Smooth muscle cell of the brain vasculature (primary cell): ENCODE measurements around the gene CAMLG.

Experiments used
- DNase-seq: peaks from one replicate; pipeline ENCODE4 v3.0.0-alpha.2; 2012; ENCODE audit warnings: low read depth, low spot score

CAMLG gene

DNA sequence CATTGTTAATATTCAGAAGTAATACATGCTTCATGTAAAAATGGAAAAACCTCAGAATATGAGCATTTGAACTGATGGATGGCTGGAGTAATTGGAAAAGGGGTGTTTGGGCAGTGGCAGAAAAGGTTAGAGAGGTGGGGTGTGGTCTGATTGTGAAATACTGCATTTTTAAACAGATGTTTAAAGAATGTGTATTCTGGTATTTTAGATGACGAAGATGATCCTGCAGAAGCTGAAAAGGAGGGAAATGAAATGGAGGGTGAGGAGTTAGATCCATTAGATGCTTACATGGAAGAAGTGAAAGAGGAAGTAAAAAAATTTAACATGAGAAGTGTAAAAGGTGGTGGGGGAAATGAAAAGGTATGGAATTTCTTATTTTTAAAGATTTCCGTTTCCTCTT is 39.0 kb downstream of the CAMLG start:
- DNase-seq, result no peak

DNA sequence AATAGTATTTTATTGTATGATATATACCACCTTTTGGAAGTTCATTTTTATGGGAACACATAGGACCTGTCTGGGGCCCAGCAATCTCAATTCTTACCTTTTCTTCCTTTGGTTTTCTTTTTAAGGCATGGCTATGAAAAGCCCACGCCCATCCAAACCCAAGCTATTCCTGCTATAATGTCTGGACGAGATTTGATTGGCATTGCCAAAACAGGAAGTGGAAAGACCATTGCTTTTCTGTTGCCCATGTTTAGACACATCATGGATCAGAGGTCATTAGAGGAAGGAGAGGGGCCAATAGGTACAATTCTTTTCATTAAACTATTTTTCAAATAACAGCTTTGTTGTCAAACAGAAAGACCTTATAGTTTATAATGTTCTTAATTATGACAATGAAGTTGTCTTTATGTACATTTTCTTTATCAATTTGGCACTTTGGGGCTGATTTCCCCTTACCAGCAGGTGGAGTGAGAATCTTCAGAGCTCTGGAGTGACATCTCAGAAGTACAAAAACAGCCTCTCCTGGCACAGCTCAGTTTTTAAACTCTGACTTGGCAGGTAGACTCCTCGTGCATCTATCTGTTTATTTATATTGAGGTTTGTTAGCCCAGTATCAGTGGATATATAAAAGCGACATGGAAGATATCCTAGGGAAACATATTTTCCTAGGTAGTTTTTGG is 46.0 kb downstream of the CAMLG start:
- no peak for DNase-seq

DNA sequence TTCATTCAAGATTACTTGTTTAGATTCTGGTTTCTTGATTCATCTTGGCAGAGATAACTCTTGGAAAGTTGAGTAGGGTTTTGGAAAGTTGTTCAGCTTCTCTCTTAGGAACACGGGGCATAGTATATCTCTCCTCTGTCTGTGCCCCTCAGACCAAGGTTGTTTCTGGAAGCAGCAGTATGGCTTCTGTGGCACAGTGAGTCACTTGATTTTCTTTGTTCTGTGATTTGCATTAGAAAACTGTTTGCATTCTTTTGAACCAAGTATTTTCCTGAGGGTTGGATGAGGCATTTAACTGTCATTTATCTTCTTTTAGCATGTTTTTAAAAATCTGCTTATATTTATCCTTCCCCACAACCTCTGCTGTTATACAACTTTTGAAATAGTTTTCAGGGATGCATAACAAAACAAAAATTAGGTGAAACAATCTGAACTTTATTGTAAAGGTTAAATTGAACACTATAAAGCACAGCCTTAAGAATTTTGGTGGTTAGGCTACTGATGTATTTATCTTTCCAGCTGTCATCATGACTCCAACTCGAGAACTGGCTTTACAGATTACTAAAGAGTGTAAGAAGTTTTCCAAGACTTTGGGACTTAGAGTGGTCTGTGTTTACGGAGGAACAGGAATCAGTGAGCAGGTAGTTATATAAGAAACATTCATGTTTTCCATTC is 46.7 kb downstream of the CAMLG start:
- no peak for DNase-seq

- DNase-seq, result no peak
These were observed 49.3 kb downstream of the CAMLG start for GRCh38 chr5:134787692-134788091.

DNA sequence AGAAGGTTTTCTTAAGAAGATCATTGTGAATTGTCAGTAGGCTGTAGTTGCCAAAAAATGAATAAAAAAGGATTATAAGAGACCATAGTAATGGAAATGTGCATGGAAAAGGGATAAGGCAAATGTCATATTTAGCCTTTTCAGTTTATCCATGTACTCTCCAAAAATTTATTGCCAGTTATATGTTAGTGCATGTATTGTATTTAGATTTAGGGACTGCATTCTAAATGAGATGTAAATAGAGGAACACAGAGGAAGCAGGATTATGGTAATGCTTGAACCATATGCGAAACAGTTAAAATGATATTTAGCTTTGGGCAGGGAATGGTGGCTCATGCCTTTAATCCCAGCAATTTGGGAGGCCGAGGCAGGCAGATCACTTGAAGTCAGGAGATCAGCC is 53.2 kb downstream of the CAMLG start:
- no peak for DNase-seq

DNA sequence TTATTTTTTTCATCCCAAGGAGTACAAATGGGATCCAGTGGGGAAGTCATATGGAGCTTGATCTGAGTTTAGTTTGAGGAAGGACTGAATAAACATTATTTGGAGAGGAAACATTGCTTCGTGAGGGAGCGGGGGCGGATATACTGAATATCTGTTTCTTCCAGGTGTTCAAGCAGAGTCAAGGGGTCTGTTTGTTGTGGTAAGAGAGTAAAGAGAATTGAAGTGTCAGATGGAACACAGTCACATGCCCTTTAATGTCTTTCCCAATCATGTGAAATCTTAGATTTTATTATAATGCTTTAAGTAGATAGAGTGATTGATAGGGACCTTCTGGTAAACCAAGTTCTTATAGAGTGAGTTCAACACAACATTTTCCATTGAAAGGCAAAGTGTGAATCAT is 53.9 kb downstream of the CAMLG start:
- DNase-seq, result no peak

GRCh38 chr5:134793111-134793510 is 54.8 kb downstream of the CAMLG start:
- DNase-seq, result no peak

DNA sequence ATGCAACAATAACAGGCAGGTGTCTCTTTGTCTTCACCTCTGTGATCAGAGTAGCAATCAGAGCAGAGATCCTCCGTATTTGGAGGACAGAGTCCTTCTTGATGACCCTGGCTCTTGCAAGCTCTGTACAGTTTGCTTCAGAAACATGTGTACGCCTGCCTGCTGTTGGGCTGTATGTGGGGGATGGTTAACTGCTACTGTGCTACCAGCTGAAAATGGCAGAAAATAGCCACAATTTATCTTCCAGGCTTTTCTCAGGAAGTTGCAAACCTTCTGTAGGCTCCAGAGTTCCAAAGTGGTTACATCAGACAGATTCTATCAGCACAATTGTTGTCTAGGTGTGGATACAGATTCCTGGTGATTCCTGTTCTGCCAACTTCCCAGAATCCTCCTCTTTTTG is 55.7 kb downstream of the CAMLG start:
- DNase-seq, result no peak

DNA sequence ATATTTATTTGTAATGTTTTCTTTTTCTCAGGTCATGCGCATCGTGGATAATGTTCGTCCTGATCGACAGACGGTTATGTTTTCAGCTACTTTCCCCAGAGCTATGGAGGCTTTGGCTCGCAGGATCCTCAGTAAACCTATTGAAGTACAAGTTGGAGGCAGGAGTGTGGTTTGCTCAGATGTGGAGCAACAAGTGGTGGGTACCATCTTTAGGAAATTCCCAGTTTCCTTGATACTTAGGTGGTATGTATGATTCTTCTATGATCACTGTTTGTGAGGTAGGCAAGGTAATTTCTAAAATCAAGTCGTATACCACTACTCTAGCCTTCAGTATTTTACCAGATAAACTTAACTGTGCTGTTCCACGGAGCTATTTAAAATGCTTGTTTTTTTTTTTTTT is 56.5 kb downstream of the CAMLG start:
- DNase-seq, result no peak

GRCh38 chr5:134798468-134798867 is 60.1 kb downstream of the CAMLG start:
- DNase-seq, result no peak
